Measurements from ENCODE around the gene PCLAF.

PCLAF gene

GRCh38 chr15:64314456-64314855, 66.8 kb downstream of the PCLAF start:
- DNase-seq, result no peak
